DND-41 (cell line): ENCODE results near the gene SLC6A11.

Experiments
- CTCF ChIP-seq: IDR thresholded peaks from 2 replicates; pipeline ENCODE4 v1.5.1; 2012; ENCODE audit warnings: borderline replicate concordance, low read length, moderate library complexity, mild to moderate bottlenecking; ENCODE audit not compliant: poor library complexity, severe bottlenecking; ENCODE audit errors: extremely low read depth
- EZH2 ChIP-seq: IDR thresholded peaks from 3 replicates; pipeline ENCODE4 v1.6.1; 2012; ENCODE audit warnings: borderline replicate concordance, low read depth, mild to moderate bottlenecking, moderate library complexity, low read length, inconsistent platforms; ENCODE audit not compliant: severe bottlenecking

- TF ChIP-seq CTCF, result no peak
- no peak for TF ChIP-seq EZH2
These were observed 53.4 kb downstream of the SLC6A11 start for GRCh38 chr3:10869460-10869859.
